HG03108 (cell line): ENCODE data around the gene COL4A2.
"Not testable (repeated sequence)": the region's sequence is repeated elsewhere in the genome, so short reads cannot be mapped to it uniquely, and the experiment has no call there.

Experiments used
- ATAC-seq: cut with Tn5 transposase; IDR thresholded peaks from one replicate; pipeline ENCODE4 v1.9.1; 2021; ENCODE audit warnings: moderate library complexity; ENCODE audit not compliant: unreplicated experiment

COL4A2 gene

DNA sequence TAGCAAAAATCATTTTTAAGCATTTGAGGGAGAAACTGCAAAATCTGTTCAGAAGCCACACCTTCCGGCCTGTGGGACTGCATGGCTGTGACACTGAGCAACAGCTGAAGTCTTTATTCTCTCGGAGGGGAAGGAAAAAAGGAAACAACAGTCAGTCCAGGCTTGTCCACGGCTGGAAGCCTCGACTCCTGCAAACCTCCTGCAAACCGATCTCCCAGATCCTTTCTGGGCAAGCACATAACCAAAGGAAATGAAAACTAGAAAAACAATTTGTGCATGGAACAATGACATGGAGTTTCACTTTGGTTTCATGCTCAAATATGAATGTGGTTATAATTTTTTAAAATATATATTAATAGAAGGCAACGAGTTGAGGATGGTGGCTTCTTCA is 1.1 kb upstream of the COL4A2 start:
- ATAC-seq: no peak

DNA sequence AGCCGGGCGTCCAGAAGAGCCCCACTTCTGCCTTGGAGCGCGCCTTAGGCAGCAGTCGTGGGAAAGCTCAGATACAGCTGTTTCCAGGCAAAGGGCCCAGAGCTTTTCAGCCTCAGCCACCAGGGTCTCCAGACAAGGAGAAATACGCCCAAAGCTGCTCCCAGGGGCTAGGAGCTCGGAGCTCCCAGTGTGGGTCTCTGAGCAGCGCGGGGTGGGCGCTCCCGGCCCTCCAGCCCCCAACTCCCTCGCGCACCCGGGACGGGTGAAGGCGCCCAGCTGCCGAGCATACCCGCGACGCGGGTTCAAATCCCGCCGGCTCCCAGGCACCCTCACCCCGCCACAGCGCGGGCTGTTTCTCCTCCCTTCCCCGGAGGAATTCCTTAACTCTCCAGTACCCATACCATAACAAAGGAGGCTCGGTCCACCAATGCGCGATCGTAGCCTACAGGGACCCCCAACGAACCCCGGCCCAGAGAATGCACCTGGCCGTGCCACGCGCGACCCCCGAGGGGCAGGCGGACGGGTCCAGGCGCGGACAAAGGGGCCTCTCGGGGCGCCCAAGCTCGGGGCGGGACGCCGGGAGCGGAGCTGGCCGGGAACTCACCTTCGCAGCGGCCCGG is 634 bp upstream of the COL4A2 start:
- no peak for ATAC-seq

DNA sequence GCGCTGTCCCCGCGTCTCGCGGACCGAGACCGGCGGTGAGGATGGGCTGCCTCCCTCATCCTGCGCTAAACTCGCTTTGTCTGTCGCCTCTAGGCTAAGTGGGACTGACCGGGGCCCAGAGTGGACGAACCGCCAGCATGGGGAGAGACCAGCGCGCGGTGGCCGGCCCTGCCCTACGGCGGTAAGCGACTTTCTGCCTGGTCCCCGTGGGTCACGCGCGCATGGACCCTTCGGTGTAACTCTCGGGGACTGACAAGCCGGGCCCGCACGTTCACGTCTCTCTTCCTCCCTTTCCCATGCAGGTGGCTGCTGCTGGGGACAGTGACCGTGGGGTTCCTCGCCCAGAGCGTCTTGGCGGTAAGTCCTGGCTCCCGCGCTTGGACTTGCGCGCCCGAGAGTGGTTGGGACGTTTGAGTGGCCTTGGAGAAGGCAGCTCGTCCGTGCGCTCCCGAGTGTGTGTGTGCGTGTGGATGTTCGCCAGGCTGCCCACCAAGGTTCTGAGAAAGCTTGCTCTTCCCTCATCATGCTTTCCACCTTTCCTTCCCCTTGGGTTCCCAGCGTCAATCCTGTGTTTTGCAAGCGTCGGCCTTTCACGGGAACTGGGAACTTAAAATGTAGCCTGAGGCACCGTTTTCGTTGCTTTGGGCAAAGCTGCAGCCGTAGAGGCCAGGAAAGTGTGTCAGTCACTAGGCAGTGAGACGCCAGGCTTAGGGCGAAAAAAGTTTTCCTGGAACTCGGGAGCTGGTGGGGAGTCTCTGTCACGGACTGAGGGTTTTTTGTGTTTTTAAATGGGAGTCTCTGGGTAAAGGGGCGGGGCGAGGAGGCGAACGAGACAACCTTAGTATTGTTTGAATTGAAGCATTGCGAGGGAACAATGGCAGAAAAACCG is 927 bp downstream of the COL4A2 start:
- ATAC-seq: no peak

DNA sequence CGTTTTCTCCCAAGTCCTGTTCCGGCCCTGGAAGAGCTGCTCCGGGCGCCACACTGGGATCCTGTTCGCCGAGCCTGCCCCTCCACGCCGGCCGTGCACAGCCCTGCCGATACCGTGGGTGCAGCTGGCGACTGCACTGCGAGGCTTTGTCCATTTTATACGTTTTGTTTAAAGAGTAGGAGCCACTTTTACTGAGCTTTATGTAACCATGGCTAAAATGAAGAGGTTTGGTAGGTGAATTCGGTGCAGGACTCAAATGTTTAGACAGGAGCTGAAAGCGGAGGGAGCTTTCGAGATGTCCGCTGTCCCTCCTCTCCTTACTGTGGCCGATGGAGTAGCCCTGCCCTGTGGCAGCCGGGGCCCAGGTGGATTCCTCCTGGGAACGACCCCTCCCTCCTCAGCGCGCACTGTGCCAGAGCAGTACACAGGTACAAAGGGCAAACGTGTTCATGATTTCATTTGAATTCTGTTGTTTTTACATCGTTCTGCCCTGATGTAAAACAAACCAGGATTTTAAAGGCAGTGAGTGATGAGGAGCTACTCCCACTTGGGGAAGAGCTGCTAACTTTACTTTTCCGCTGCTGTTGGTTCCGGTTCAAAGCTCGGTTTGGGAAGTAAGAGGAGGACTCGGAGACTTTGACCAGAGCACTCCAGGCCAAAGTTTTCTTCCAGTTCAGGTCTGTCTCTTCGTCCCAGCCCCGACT is 1.7 kb downstream of the COL4A2 start:
- no peak for ATAC-seq

DNA sequence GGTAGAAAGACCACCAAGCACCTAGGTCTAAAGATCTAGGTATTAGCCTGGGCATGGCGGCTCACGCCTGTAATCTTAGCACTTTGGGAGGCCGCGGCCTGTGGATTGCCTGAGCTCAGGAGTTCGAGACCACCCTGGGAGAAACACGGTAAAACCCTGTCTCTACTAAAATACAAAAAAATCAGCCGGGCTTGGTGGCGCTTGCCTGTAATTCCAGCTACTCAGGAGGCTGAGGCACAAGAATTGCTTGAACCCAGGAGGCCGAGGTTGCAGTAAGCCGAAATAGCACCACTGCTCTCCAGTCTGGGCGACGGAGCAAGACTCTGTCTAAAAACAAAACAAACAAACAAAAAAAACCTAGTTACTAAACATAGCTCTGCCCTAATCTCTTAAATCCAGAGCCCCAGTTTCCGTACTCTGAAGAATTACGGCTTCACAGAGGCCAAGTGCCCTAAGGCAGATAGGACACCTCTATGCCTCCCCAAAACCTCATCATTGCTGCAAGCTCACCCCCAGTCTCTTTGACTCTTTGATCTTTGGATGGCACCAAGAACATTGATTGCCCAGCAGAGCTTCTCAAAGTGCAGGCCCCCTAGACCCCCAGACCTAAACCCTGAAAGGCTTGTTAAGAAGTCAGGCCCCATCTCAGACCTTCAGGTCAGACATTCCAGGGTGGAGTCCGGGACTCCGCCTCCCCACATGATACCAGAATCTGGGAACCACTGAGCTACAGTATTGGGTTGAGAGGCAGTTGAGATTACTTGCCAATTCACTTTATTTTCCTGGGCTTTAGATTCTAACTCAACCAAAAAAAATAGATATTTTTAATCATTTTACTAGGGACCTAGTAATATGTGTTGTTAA is 2.8 kb downstream of the COL4A2 start:
- no peak for ATAC-seq

DNA sequence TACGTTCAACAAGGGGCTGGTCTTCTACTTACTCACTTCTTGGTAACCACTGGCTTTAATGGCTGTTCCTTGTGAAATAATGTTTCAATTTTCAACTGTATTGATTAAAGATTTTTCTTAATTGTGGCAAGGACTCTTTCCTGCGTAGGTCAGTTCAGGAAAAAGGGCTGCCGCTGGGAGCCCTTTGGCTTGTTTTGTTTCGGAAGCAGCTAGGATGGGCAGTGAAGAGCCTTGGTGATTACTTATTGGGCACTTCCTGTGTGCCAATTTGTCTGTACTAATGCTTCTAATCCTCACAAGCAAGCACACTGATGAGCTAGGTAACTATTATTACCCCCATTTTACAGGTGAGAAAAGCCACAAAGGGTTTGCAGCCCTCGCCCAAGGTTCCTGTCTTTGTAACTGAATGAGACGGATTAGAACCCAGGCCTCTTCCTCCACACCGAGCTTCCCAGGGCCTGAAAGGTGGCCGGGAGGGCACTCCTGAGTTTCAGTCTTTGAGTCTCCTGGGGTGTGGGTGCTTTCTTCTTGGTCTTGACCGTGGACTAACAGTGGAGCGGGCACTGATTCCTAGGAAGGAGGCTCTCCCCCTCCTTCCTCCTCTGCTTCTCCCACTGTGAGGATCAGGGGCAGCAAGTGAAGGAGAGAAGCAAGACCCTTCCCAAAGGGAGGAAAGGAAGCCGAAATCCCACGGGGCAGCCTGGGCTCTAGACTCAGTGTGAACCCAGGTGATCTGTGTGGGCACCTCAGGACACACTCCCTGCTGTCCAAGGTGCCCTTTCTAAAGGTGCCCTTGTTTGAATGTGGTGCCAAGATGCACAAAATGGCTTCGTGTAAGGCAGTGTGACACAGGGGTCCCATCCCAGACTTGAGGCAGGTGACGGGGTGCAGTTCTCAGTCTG is 3.7 kb downstream of the COL4A2 start:
- ATAC-seq: no peak

DNA sequence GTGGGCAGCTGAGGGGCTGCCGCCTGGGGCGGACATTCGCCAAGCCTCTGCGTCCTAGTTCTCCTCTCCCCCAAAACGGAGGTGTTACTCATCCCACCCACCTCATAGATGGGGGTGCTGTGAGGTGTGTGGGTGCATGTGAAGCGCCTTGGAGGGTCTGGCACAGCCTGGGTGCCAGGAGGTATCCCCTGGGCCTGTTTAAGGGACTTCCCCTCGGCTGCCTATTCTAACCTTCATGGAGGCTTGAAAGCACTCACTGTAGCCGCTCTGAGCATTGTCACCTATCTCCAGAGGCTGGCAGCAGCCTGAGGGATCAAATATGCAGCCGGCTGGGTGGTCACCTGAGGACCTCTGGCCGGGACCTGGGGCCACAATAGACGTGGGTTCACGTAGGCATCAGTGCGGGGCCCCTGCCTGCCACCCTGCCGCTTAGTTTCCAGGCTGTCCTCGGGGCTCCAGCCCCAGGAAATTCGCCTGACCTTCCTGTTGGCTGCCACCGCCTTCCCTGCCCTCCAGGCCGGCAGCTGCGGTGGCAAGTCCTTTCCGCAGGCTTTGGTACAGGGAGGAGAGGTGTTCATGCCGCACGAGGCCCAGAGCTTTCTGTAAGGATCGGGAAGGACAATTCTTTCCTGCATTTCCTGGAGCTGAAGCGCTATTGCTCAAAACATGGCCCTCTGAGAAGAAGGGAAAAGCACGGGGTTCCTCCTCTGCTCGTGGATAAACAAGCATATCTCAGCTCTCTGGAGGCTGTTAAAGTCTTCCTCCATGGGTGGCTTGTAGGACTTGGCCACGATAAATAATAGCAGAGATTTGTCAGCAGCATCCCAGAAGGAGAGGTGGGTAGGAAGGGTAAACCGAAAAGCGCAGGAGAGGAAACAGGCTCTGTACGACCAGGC is 4.6 kb downstream of the COL4A2 start:
- no peak for ATAC-seq

DNA sequence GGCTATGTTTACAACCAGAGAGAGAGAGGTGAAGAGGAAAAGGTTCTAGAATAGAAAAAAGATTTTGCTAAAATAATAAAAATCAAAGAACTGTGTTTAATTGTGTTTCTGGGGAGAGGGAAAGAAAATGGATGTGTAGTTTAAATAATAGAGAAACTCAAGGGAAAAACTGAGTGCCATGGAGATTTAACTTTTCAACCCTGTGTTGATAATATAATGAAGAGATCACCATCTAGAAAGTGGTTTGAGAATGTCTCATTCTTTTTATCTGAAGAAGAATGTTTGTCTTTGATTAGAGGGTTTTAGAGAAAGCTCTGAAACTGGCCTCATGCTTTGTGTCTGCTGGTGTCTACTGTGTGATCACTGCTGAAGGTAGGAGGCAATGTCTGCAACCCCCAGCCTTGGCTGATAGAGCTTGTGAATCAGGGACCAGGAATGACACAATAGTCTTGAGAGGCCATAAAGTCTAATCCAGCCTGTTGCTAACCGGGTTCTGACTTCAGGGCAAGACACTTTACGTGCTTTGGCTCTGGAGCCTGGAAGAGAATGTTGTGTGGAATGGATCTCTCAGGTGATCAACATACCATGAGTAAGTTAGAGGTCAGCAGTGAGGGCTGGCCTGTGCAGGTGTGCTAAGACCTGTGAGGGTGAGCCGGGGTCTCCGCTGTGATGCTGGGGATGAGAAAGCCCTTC is 5.4 kb downstream of the COL4A2 start:
- ATAC-seq: no peak

DNA sequence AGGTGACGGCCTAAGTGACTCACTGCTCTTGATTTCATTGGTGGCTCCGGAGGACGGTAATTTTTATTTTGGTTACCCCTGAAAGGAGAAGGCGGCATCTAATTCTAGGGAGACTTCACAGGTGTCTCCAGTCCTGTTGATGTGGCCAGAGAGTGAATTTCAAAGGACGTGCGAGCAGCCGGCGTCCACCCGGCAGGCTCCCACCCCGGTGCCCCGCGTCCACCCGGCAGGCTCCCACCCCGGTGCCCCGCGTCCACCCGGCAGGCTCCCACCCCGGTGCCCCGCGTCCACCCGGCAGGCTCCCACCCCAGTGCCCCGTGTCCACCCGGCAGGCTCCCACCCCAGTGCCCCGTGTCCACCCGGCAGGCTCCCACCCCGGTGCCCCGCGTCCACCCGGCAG is 6.2 kb downstream of the COL4A2 start:
- ATAC-seq: not testable (repeated sequence)

DNA sequence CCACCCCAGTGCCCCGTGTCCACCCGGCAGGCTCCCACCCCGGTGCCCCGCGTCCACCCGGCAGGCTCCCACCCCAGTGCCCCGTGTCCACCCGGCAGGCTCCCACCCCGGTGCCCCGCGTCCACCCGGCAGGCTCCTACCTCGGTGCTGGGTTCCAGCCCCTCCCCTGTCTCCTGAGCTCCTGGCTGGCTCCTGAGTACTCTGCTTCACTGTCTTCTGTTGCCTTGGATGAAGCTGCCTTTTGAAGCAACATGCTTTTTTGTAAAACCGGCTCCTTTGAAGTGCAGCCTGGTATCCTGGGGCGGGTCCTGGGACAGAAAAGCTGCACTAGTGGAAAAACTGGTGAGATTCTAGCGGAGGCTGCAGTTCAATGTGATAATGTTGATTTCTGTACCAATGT is 6.6 kb downstream of the COL4A2 start:
- not testable (repeated sequence) for ATAC-seq

DNA sequence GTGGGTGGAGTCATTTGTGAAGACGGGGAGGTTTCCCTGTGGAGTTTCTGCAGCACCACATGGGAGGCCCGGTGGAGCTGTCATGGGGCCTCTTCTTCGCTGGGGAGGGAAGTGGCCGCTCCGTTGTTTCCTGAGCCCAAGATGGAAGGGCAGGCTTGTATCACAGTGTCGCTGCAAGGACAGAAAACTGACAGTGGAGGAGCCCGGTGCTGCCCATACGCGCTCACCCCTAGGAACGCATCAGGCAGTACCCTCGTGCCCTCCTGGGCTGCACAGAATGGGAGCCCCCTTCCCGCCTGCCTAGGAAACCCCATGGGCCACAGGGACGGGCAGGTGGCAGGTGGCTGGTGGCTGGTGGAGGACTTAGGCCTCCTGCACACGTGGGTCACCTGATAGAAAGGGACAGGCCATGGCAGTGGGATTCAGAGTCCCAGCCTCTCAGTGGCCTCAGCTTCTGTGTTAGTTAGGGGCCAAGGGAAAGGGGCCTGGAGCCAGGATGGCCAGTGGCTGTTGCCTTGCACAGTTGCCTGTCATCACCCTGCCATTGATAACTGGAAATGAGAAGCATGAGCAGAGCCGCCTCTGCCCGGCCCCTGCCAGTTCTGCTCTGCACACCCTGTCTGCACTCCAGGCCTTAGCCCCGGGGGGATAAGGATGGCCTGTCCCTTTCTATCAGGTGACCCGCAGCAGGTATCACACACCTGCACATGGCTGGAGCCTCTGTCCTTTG is 7.6 kb downstream of the COL4A2 start:
- no peak for ATAC-seq

DNA sequence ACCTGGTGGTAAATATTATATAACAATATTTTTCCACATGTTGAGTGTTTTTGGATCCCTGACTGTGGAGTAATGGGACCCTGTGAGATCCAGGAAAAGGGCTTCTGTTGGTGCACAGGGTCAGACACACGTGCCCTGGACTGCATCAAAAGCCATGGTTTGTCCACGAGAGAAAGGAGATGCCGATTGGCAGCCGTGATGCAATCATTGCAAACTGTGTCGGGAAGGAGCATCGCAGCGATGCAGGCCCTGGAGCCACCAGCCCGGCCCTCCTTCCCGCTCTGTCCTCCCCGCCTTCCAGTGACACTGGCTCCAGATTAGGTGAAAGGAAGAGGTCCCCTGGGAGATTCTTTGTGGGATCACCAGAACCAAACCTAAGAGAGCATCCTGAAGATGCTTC is 9.1 kb downstream of the COL4A2 start:
- ATAC-seq: no peak

DNA sequence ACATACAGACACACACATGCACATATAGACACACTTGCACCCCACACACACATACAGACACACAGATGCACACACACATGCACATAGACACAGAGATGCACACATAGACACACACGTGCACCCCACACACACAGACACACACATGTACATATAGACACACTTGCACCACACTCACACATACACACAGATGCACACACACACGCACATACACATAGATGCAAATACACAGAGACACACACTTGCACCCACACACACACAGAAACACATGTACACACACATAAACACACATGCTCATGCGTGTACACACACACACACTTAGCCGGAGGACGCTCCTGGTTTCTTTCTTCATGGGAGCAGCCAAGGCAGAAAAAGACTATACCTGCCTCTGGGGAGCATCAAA is 10.0 kb downstream of the COL4A2 start:
- ATAC-seq: no peak

DNA sequence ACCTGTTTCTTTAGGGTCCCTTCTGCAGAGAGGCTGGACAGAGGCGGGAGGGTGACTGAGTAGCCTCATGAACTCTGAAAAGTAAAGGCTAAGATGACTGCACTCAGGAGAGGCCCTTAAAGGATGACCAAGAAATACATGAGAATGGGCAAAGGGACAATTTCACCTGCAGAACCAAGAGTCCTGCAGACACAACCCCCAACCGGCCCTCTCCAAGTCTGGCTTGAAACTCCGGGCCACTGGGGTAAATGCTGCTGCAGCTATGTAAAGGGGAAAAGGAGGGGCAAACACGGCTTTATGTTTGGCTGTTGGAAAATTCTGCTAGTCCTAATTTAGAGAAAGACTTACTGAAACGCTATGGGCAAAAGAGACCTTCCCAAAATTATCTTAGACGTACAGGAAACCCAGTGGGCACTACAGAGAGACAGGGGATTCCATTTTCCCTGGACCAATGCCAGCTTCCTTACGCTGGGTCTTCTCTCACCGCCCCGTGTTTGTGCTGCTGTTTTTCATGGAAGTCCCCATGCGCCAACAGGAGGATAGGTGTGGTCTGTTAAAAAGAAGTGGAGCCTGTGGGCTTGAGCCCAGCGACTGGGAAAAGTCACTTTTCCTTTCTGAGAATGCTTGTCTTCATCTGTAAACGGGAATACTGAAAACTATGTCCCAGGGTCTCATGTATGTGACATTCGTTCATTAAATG is 10.6 kb downstream of the COL4A2 start:
- ATAC-seq: no peak

DNA sequence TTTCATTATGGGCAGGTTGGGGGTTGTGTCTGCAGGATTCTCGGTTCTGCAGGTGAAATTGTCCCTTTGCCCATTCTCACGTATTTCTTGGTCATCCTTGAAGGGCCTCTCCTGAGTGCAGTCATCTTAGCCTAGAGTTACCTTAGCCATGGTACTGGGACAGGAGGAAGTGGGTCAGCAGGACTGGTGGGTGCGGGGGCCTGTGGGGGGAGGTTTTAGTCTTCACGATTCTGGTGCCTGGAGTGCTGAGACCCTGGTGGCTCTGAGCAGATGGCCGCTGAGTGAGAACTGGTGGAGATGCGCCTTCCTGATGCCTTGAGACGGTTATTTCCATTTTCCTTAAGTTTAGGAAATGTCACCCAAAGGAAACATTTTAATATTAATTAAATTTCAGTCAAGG is 11.8 kb downstream of the COL4A2 start:
- no peak for ATAC-seq

DNA sequence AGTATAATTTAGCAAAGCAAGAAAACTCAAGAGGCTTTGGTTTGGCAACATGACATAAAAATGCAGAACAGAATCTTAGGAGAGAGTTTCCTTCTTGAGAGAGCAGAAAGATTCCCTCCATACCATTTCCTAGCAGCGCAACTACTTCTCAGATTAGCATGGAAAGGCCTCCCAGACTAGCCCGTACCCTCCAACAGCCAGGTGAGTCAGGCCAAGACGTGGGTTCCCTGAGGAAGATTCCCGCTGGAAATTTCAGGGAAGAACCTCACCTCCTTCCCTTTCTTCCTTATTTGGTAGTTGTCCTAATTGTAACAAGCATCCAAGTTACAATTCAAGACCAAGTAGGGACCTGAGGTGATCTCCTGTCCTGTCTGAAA is 12.3 kb downstream of the COL4A2 start:
- no peak for ATAC-seq
